H7 (cell line): ENCODE measurements around the gene NMD3. TPM values are rescaled to one million over a fixed set of nuclear protein-coding genes. Genes with fewer than 3 reads are reported as not detected.
A peak's percentile ranks its signal among the peaks of the same experiment; 100 is the strongest.

Source experiments
- DNase-seq: peaks from one replicate; pipeline ENCODE4 v3.0.0; 2012
- H3K27me3 ChIP-seq: 2 replicates; pipeline ENCODE4 v1.6.0; 2011; ENCODE audit warnings: mild to moderate bottlenecking, low read length; ENCODE audit not compliant: control insufficient read depth, insufficient read depth
- H3K36me3 ChIP-seq: replicated peaks from 2 replicates; pipeline ENCODE4 v1.5.1; 2011; ENCODE audit warnings: low read length; ENCODE audit not compliant: control insufficient read depth, insufficient read depth
- H3K4me3 ChIP-seq: 2 replicates; pipeline ENCODE4 v1.5.1; 2011; ENCODE audit warnings: low read depth, mild to moderate bottlenecking, control low read depth, low read length, moderate library complexity; ENCODE audit not compliant: insufficient read depth
- total RNA-seq: library from RNA; depleted of rRNA; stranded (reverse); fragments of >200 nt; shearing (Covaris generic); gene quantifications from 2 replicates; pipeline ENCODE4 v1.2.3, GENCODE V29; 2014

Gene NMD3
- total RNA-seq, 1 experiment from 2014 or later, result 45.2 TPM

DNA sequence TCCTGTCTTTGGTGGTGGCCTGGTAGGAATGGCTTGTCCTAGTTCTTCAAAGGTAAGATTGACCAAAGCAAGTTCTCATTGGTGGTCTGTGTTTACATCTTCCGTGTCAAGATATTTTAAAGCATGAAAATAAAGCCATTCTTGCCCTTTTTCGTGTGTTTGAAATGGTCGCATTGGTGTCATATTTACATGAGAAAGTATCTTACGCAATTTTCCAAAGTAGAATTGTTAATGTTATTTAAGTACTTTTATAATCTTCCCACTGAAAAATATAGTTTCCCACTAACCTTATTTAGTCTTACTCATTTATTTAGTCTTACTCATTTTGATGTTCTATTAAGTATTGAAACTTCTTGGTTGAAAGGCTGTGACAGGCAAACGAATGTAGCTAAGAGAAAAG is 31.0 kb downstream of the NMD3 start:
- Histone ChIP-seq H3K4me3 (no peak overlapping the region), H3K27me3 (no peaks in the 10 kb centered on the region), H3K36me3 (peaks cover 15% of the 10 kb centered on the region)
- DNase-seq, result no peak

- Histone ChIP-seq H3K36me3 (peaks cover 12% of the 10 kb centered on the region), H3K4me3 (no peak overlapping the region), H3K27me3 (no peaks in the 10 kb centered on the region)
- DNase-seq, result no peak
Observed at GRCh38 chr3:161253711-161254110, 32.6 kb downstream of the NMD3 start.

- peaks cover 9% of the 10 kb centered on the region for H3K36me3 ChIP-seq
- no peaks in the 10 kb centered on the region for H3K27me3 ChIP-seq
- H3K4me3 ChIP-seq, result no peak overlapping the region
- DNase-seq, result no peak
Observed at GRCh38 chr3:161254861-161255260, 33.8 kb downstream of the NMD3 start.

DNA sequence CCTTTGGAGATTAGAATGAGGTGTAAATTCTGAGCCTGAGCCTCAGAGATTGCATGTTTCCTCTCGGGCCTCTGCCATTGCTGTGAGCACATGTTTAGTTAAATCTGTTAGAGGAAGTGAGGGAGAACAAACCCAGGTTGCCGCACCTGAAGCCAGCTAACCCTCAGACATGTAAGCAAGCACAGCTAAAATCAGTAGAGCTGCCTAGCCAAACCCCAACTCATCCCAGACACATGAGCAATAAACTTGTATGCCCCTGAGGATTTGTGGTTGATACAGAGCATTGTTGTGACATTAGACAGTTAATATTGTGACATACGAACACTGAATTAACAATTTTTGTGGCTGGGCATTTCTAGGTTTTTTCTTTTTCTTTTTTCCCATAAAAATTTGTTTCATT is 41.9 kb downstream of the NMD3 start:
- no peaks in the 10 kb centered on the region for H3K27me3 ChIP-seq
- no peak overlapping the region for H3K4me3 ChIP-seq
- no peak for DNase-seq
- H3K36me3 ChIP-seq, result no peaks in the 10 kb centered on the region

DNA sequence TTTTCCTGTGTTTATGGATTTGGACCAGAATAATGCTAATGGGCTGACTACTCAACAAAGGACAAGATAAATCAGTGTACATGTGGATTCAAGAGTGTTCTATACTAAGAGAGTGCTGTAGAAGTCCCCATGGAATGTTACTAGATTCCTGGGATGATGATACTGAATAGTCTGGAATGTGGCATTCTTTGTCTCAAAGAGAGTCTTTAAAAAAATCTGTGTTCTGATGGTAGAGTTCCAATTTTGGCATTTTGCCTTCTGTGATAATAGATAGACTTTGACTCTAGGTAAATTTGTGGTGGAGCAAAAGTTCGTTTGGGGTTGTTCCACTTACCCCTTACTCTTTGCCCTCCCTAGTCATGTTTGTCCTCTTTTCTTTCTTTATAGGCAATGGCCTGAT is 43.7 kb downstream of the NMD3 start:
- no peak overlapping the region for H3K4me3 ChIP-seq
- DNase-seq, result no peak
- no peaks in the 10 kb centered on the region for H3K36me3 ChIP-seq
- H3K27me3 ChIP-seq, result no peaks in the 10 kb centered on the region

GRCh38 chr3:161265916-161266571 is 44.9 kb downstream of the NMD3 start:
- DNase-seq, result no peak
- Histone ChIP-seq H3K4me3 (no peak overlapping the region), H3K27me3 (no peaks in the 10 kb centered on the region), H3K36me3 (no peaks in the 10 kb centered on the region)

DNA sequence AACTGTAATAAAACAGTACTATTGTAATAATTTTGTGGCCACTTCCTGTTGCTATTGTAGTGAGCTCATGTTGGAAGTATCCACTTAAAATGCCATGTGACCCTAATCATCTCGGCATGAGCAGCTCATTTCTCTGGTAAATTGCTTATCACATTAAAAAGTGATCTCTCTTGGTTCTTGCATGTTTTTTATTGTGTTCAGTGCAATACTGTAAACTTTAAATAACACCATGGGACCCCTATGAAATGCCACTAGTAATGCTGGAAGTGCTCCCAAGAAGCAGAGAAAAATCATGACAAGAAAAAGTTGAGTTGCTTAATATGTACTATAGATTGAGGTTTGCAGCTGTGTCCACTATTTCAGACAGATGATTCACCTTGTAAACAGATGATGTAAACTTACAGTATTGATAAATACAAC is 45.6 kb downstream of the NMD3 start:
- Histone ChIP-seq H3K4me3 (no peak overlapping the region), H3K36me3 (no peaks in the 10 kb centered on the region), H3K27me3 (no peaks in the 10 kb centered on the region)
- no peak for DNase-seq

GRCh38 chr3:161267646-161268045 is 46.5 kb downstream of the NMD3 start:
- Histone ChIP-seq H3K36me3 (no peaks in the 10 kb centered on the region), H3K27me3 (no peaks in the 10 kb centered on the region), H3K4me3 (no peak overlapping the region)
- DNase-seq, result no peak

GRCh38 chr3:161268601-161269000 is 47.5 kb downstream of the NMD3 start:
- DNase-seq, result no peak
- H3K36me3 ChIP-seq, result no peaks in the 10 kb centered on the region
- no peaks in the 10 kb centered on the region for H3K27me3 ChIP-seq
- no peak overlapping the region for H3K4me3 ChIP-seq

- DNase-seq, result no peak
- Histone ChIP-seq H3K4me3 (no peak overlapping the region), H3K27me3 (no peaks in the 10 kb centered on the region), H3K36me3 (no peaks in the 10 kb centered on the region; the same call in 1 of the 2 replicates)
Observed at GRCh38 chr3:161270991-161271390, 49.9 kb downstream of the NMD3 start.

- DNase-seq, result no peak
- H3K27me3 ChIP-seq, result no peaks in the 10 kb centered on the region
- H3K36me3 ChIP-seq, result no peaks in the 10 kb centered on the region; the same call in 1 of the 2 replicates
- no peak overlapping the region for H3K4me3 ChIP-seq
Observed at GRCh38 chr3:161271646-161272045, 50.5 kb downstream of the NMD3 start.

GRCh38 chr3:161272524-161272923 is 51.4 kb downstream of the NMD3 start:
- H3K27me3 ChIP-seq, result no peaks in the 10 kb centered on the region
- DNase-seq, result no peak
- H3K4me3 ChIP-seq, result no peak overlapping the region
- H3K36me3 ChIP-seq, result no peaks in the 10 kb centered on the region; the same call in 1 of the 2 replicates

- no peaks in the 10 kb centered on the region for H3K27me3 ChIP-seq
- no peak for DNase-seq
- H3K36me3 ChIP-seq, result no peaks in the 10 kb centered on the region; the same call in 1 of the 2 replicates
- H3K4me3 ChIP-seq, result no peak overlapping the region
Observed at GRCh38 chr3:161273589-161274218, 52.6 kb downstream of the NMD3 start.

GRCh38 chr3:161274691-161275298 is 53.7 kb downstream of the NMD3 start:
- no peaks in the 10 kb centered on the region for H3K27me3 ChIP-seq
- H3K4me3 ChIP-seq, result no peak overlapping the region
- H3K36me3 ChIP-seq, result no peaks in the 10 kb centered on the region; the same call in 1 of the 2 replicates
- peak; percentile 17 for DNase-seq

DNA sequence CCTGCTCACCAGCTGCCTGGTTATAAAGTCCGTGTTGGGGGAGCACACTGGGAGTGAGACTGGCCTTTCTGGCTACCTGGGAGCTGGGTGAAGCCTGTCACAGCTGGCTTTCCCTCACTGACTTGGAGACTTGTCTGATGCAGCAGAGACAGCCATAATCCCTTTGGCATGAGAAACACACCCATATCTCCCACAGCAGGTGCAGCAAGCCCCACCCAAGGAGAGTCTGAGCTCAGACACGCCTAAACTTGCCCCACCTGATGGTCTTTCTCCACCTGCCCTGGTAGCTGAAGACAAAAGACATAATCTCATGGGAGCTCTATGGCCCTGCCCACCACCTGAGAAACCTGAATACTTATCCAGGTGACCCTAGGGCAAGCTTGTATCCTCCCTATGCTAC is 54.8 kb downstream of the NMD3 start:
- H3K27me3 ChIP-seq, result no peaks in the 10 kb centered on the region
- DNase-seq, result no peak
- no peaks in the 10 kb centered on the region; the same call in 1 of the 2 replicates for H3K36me3 ChIP-seq
- H3K4me3 ChIP-seq, result no peak overlapping the region
